22Rv1 (cell line): Measurements from ENCODE around the gene TGIF2.

ENCODE experiments used
- CTCF ChIP-seq: fragments of 450-650 bp; IDR thresholded peaks from 2 replicates; pipeline ENCODE4 v1.5.1; 2017; ENCODE audit warnings: mild to moderate bottlenecking
- ZFX ChIP-seq: fragments of 450-650 bp; IDR thresholded peaks from 2 replicates; pipeline ENCODE4 v1.6.1; 2017; ENCODE audit warnings: antibody characterized with exemption, borderline replicate concordance

- TF ChIP-seq CTCF (no peak), ZFX (no peak)
Measured at GRCh38 chr20:36613974-36614373, 40.6 kb downstream of the TGIF2 start.
